ENCODE data around the gene PTPRM.

DNA sequence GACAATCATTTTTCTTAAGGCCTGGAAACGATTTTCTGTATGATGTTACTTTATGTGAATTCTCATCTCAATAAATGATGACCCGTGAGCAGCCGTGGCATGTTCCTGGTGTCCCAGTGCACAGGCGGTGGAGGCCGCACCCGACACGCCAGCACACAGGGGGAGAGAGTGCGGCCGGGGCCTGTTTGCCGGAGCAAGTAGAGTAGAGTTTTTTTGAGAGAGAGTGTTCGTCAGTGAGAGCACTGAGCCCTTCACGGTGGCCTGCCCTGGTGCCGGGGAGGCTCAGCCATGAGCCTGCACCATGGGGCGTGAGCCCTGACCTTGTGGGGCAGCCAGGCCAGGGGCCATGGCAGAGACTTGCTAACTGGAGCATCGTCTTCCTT lies 839.7 kb downstream of the PTPRM start:
- TF ChIP-seq, protein P1, sequence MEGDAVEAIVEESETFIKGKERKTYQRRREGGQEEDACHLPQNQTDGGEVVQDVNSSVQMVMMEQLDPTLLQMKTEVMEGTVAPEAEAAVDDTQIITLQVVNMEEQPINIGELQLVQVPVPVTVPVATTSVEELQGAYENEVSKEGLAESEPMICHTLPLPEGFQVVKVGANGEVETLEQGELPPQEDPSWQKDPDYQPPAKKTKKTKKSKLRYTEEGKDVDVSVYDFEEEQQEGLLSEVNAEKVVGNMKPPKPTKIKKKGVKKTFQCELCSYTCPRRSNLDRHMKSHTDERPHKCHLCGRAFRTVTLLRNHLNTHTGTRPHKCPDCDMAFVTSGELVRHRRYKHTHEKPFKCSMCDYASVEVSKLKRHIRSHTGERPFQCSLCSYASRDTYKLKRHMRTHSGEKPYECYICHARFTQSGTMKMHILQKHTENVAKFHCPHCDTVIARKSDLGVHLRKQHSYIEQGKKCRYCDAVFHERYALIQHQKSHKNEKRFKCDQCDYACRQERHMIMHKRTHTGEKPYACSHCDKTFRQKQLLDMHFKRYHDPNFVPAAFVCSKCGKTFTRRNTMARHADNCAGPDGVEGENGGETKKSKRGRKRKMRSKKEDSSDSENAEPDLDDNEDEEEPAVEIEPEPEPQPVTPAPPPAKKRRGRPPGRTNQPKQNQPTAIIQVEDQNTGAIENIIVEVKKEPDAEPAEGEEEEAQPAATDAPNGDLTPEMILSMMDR (IDR thresholded peaks at IDR 0.05): no peak
- TF ChIP-seq CBFB (CRISPR knock-in tag; IDR thresholded peaks at IDR 0.05; ENCODE audit: low read depth) (no peak), GABPB1 (CRISPR knock-in tag; IDR thresholded peaks at IDR 0.05) (no peak), TEAD4 (CRISPR knock-in tag; IDR thresholded peaks at IDR 0.05) (no peak), SP1 (CRISPR knock-in tag; conservative IDR thresholded peaks at IDR 0.05) (no peak), USF2 (CRISPR knock-in tag; IDR thresholded peaks at IDR 0.05) (no peak), SMAD3 (CRISPR knock-in tag; IDR thresholded peaks at IDR 0.05; ENCODE audit: borderline replicate concordance) (no peak), ZNF232 (CRISPR knock-in tag; IDR thresholded peaks at IDR 0.05) (no peak)
- TF ChIP-seq, protein P2, sequence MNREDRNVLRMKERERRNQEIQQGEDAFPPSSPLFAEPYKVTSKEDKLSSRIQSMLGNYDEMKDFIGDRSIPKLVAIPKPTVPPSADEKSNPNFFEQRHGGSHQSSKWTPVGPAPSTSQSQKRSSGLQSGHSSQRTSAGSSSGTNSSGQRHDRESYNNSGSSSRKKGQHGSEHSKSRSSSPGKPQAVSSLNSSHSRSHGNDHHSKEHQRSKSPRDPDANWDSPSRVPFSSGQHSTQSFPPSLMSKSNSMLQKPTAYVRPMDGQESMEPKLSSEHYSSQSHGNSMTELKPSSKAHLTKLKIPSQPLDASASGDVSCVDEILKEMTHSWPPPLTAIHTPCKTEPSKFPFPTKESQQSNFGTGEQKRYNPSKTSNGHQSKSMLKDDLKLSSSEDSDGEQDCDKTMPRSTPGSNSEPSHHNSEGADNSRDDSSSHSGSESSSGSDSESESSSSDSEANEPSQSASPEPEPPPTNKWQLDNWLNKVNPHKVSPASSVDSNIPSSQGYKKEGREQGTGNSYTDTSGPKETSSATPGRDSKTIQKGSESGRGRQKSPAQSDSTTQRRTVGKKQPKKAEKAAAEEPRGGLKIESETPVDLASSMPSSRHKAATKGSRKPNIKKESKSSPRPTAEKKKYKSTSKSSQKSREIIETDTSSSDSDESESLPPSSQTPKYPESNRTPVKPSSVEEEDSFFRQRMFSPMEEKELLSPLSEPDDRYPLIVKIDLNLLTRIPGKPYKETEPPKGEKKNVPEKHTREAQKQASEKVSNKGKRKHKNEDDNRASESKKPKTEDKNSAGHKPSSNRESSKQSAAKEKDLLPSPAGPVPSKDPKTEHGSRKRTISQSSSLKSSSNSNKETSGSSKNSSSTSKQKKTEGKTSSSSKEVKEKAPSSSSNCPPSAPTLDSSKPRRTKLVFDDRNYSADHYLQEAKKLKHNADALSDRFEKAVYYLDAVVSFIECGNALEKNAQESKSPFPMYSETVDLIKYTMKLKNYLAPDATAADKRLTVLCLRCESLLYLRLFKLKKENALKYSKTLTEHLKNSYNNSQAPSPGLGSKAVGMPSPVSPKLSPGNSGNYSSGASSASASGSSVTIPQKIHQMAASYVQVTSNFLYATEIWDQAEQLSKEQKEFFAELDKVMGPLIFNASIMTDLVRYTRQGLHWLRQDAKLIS (CRISPR knock-in tag; IDR thresholded peaks at IDR 0.05; ENCODE audit: borderline replicate concordance): no peak
- TF ChIP-seq, protein P3, sequence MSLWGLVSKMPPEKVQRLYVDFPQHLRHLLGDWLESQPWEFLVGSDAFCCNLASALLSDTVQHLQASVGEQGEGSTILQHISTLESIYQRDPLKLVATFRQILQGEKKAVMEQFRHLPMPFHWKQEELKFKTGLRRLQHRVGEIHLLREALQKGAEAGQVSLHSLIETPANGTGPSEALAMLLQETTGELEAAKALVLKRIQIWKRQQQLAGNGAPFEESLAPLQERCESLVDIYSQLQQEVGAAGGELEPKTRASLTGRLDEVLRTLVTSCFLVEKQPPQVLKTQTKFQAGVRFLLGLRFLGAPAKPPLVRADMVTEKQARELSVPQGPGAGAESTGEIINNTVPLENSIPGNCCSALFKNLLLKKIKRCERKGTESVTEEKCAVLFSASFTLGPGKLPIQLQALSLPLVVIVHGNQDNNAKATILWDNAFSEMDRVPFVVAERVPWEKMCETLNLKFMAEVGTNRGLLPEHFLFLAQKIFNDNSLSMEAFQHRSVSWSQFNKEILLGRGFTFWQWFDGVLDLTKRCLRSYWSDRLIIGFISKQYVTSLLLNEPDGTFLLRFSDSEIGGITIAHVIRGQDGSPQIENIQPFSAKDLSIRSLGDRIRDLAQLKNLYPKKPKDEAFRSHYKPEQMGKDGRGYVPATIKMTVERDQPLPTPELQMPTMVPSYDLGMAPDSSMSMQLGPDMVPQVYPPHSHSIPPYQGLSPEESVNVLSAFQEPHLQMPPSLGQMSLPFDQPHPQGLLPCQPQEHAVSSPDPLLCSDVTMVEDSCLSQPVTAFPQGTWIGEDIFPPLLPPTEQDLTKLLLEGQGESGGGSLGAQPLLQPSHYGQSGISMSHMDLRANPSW (CRISPR knock-in tag; conservative IDR thresholded peaks at IDR 0.05; ENCODE audit: low read depth): no peak
- TF ChIP-seq, protein P4, sequence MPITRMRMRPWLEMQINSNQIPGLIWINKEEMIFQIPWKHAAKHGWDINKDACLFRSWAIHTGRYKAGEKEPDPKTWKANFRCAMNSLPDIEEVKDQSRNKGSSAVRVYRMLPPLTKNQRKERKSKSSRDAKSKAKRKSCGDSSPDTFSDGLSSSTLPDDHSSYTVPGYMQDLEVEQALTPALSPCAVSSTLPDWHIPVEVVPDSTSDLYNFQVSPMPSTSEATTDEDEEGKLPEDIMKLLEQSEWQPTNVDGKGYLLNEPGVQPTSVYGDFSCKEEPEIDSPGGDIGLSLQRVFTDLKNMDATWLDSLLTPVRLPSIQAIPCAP (CRISPR knock-in tag; IDR thresholded peaks at IDR 0.05): no peak
- TF ChIP-seq, protein P5, sequence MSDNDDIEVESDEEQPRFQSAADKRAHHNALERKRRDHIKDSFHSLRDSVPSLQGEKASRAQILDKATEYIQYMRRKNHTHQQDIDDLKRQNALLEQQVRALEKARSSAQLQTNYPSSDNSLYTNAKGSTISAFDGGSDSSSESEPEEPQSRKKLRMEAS (CRISPR knock-in tag; IDR thresholded peaks at IDR 0.05): no peak
- TF ChIP-seq, protein P6, sequence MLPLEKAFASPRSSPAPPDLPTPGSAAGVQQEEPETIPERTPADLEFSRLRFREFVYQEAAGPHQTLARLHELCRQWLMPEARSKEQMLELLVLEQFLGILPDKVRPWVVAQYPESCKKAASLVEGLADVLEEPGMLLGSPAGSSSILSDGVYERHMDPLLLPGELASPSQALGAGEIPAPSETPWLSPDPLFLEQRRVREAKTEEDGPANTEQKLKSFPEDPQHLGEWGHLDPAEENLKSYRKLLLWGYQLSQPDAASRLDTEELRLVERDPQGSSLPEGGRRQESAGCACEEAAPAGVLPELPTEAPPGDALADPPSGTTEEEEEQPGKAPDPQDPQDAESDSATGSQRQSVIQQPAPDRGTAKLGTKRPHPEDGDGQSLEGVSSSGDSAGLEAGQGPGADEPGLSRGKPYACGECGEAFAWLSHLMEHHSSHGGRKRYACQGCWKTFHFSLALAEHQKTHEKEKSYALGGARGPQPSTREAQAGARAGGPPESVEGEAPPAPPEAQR (CRISPR knock-in tag; IDR thresholded peaks at IDR 0.05): no peak
